ENCODE measurements around the gene LSM8. TPM values are rescaled to one million over a fixed set of nuclear protein-coding genes. Genes with fewer than 3 reads are reported as not detected.

Gene LSM8
- polyA plus RNA-seq, 3 donors = 23.4 to 42.6 (median 32.5) TPM

GRCh38 chr7:118219157-118219512 is 35.2 kb downstream of the LSM8 start:
- Histone ChIP-seq H3K9ac (ENCODE audit: insufficient read depth, low read length, poor library complexity, severe bottlenecking) (no peak overlapping the region), H3K4me3 (replicated peaks in 1 of 3; ENCODE audit: low read depth in 2 of 3, low read length in 3 of 3) (no peak overlapping the region), H3K27me3 (ENCODE audit: control insufficient read depth in 2 of 2, insufficient read depth in 2 of 2, low read length in 2 of 2) (peaks cover 7 to 15% of the 10 kb centered on the region in 2 donors), H3K36me3 (replicated peaks in 1 of 2; ENCODE audit: control insufficient read depth in 1 of 2, insufficient read depth in 2 of 2, low read length in 2 of 2) (no peaks in the 10 kb centered on the region), H3K4me1 (ENCODE audit: control insufficient read depth in 1 of 2, insufficient read depth in 2 of 2, low read length in 2 of 2) (peaks cover 4 to 5% of the 10 kb centered on the region in 2 donors), H3K9me3 (replicated peaks in 1 of 2; ENCODE audit: control insufficient read depth in 1 of 2, insufficient read depth in 1 of 2, low read length in 2 of 2) (no peaks in the 10 kb centered on the region), H3K27ac (ENCODE audit: low read depth in 1 of 2, low read length in 2 of 2) (no peak overlapping the region), H2AFZ (ENCODE audit: insufficient read depth, low read depth, low read length, poor library complexity, severe bottlenecking) (no peak overlapping the region), H4K20me1 (ENCODE audit: insufficient read depth, low read length) (no peaks in the 10 kb centered on the region), H3K79me2 (ENCODE audit: insufficient read depth, low read length) (no peaks in the 10 kb centered on the region), H3K4me2 (replicated peaks; ENCODE audit: extremely low read depth, low read length, poor library complexity, severe bottlenecking) (no peak overlapping the region)
- Mint-ChIP-seq H3K9me3 (peaks cover 0 to 6% (median 0%) of the 10 kb centered on the region in 7 donors), H3K27ac (no peak overlapping the region), H3K36me3 (no peaks in the 10 kb centered on the region), H3K27me3 (ENCODE audit: low read depth in 3 of 3) (peaks cover 9 to 18% (median 11%) of the 10 kb centered on the region in 3 donors), H3K4me3 (no peak overlapping the region), H3K4me1 (peaks cover 7% of the 10 kb centered on the region)
- 89% methylated on average over 1 of the region's 3 CpGs for WGBS (ENCODE audit: insufficient coverage)
- DNase-seq = no peak
- no peak for TF ChIP-seq CTCF (IDR thresholded peaks at IDR 0.05)
- intact Hi-C loops (cut with micrococcal nuclease) = no loop called here

- no peak overlapping the region for H2AFZ ChIP-seq (ENCODE audit: insufficient read depth, low read depth, low read length, poor library complexity, severe bottlenecking)
- no peak overlapping the region for H3K4me3 ChIP-seq (replicated peaks in 1 of 3; ENCODE audit: low read depth in 2 of 3, low read length in 3 of 3)
- H3K9ac ChIP-seq (ENCODE audit: insufficient read depth, low read length, poor library complexity, severe bottlenecking) = no peak overlapping the region
- WGBS (ENCODE audit: insufficient coverage) = no CpG with 5 or more reads among the region's 3 CpGs
- intact Hi-C loops (cut with micrococcal nuclease) = loop anchor here in 1 of 2 donors (10.0 kb wide), 1 partner anchor 666 kb away; no protein-coding TSS in a partner anchor
- Mint-ChIP-seq H3K27me3 (ENCODE audit: low read depth in 3 of 3) (peaks cover 2 to 8% (median 6%) of the 10 kb centered on the region in 3 donors), H3K4me3 (no peak overlapping the region), H3K36me3 (no peaks in the 10 kb centered on the region), H3K4me1 (no peaks in the 10 kb centered on the region), H3K27ac (no peak overlapping the region), H3K9me3 (peaks cover 0 to 2% (median 0%) of the 10 kb centered on the region in 7 donors)
- H3K4me1 ChIP-seq (ENCODE audit: control insufficient read depth in 1 of 2, insufficient read depth in 2 of 2, low read length in 2 of 2) = no peaks in the 10 kb centered on the region
- no peaks in the 10 kb centered on the region for H3K79me2 ChIP-seq (ENCODE audit: insufficient read depth, low read length)
- no peaks in the 10 kb centered on the region for H3K36me3 ChIP-seq (replicated peaks in 1 of 2; ENCODE audit: control insufficient read depth in 1 of 2, insufficient read depth in 2 of 2, low read length in 2 of 2)
- TF ChIP-seq CTCF (IDR thresholded peaks at IDR 0.05) = no peak
- no peak for DNase-seq
- H3K9me3 ChIP-seq (replicated peaks in 1 of 2; ENCODE audit: control insufficient read depth in 1 of 2, insufficient read depth in 1 of 2, low read length in 2 of 2) = no peaks in the 10 kb centered on the region
- H3K27ac ChIP-seq (ENCODE audit: low read depth in 1 of 2, low read length in 2 of 2) = no peak overlapping the region
- H4K20me1 ChIP-seq (ENCODE audit: insufficient read depth, low read length) = no peaks in the 10 kb centered on the region
- H3K4me2 ChIP-seq (replicated peaks; ENCODE audit: extremely low read depth, low read length, poor library complexity, severe bottlenecking) = no peak overlapping the region
- H3K27me3 ChIP-seq (ENCODE audit: control insufficient read depth in 2 of 2, insufficient read depth in 2 of 2, low read length in 2 of 2) = peaks cover under 1 to 2% of the 10 kb centered on the region in 2 donors
Measured at GRCh38 chr7:118220583-118220982, 36.6 kb downstream of the LSM8 start.

Data from CD14-positive monocyte (primary cell).